ENCODE measurements around the gene MCEE.
A peak's percentile ranks its signal among the peaks of the same experiment; 100 is the strongest.
"Not testable (repeated sequence)": the region's sequence is repeated elsewhere in the genome, so short reads cannot be mapped to it uniquely, and the experiment has no call there.

Gene MCEE

DNA sequence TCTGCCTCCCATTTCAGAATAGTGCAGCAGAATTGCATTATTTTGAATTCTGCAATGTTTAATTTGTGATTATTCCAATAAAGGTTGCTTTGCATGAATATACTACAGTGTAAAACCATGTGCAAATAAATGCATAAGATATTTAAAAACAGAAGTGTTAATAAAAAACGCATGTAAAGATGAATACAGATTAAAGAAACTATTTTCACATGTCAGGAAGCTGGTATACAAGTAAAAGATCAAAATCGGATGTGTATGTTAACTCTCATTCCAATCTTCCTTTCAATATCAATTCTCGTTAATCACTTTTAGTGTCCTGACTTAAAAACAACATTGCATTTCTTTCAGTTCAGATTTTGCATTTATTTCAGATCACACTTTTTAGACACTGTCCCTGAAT, 3.1 kb downstream of the MCEE start:
- no peak for DNase-seq

DNA sequence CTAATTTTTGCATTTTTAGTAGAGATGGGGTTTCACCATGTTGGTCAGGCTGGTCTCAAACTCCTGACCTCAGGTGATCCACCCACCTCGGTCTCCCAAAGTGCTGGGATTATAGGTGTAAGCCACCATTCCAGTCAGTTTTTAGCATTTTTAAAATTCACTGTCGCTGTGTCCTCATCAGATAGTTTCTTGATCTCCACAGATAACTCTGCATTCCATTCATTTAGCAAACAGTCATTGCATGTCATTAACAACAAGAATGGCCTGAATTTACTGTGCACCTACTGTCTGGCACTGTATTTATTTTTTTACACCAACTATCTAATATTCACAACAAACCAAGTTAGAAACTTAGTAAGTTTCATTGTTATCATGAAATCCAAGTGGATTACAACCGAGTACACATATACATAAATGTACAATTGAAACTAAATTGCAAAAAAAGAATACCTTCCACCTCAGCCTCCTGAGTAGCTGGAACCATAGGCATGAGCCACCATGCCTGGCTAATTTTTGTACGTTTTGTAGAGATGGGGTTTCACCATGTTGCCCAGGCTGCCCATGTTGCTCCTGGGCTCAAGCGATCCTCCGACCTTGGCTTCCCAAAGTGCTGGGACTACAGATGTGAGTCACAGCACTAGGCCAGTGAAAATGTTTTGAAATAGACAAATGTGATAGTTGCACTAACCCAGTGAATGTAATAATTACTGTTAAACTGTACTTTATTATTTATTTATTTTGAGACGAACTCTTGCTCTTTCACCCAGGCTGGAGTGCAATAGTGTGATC, 4.3 kb downstream of the MCEE start:
- DNase-seq = no peak

DNA sequence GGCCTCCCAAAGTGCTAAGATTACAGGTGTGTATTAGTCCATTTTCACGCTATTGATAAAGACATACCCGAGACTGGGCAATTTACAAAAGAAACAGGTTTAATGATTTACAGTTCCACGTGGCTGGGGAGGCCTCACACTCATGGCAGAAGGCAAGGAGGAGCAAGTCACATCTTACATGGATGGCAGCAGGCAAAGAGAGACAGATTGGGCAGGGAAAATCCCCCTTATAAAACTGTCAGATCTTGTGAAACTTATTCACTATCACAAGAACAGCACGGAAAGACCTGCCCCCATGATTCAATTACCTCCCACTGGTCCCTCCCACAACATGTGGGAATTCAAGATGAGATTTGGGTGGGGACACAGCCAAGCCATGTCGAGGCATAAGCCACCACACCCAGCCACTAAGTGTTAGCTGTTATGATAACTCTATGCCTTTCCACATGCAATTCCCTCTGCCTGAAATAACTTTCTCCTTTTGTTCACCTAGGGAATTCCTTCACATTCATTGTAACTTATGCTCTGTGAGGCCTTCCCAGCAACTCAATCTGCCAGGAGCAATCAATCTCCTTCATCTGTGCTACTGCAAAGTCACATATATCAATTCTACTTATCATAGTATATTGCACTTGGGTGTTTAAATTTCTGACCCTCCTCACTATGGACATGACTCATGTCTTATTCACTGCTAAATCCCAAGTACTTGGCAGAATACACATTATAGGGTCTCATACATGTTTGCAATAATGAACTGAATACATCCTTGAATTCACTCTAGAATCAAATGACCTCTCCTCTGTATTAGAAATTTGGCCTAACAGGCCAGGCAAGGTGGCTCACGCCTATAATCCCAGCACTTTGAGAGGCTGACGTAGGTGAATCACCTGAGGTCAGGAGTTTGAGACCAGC, 7.4 kb downstream of the MCEE start:
- DNase-seq = no peak

DNA sequence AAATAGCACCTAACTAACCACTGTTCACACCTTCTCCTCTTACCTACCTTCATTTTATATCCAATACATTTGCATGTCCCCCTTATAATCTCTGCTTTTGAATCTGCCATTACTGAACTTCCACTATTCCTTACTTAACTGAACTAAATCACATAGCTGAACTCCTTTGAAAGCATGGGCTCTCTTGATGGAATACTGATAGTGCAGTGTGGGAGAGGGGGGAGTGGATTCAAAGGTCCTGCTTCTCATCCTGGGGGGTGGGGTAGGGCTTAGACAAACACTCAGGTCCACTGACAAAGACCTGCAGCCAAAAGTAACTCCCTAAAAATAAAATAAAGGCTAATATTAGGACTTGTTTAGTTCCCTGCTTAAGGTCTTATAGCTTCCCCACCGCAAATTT, 8.6 kb downstream of the MCEE start:
- DNase-seq = no peak

DNA sequence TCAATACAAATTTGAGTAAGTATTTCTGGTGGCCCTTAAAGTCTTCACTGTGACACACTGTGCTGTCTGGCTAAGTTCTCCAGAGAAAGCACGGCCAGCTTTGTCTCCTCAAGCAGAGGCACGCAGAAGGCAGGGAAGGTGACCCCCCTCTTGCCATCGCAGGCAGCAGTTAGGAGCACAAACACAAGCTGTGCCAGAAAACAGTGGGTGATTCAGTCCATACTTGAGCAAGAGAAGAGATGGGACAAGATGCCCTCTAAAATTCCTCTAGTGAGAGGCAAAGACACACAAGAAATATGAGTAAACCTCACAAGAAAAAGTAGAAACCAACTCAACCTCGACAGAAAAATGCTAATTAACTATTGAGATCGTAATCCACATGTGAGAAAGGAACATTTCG, 9.8 kb downstream of the MCEE start:
- DNase-seq = no peak

- no peak for DNase-seq
These were observed 13.0 kb downstream of the MCEE start for GRCh38 chr2:71117063-71117462.

DNA sequence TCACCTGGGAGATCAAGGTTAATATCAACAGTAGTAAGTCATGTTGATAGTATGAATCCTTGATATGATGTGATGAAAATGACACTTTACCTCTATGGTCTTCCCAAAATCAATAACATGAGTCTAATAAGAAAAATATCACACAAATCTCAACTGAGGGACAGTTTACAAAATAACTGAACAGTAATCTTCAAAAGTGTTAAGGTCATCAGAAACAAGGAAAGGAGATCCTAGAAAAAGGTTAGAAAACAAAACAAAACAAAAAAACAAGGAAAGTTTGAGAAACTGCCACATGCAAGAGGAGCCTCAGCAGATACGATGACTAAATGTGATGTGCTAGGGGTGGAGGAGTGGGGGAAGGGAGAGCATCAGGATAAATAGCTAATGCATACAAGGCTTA, 16.2 kb downstream of the MCEE start:
- no peak for DNase-seq

DNA sequence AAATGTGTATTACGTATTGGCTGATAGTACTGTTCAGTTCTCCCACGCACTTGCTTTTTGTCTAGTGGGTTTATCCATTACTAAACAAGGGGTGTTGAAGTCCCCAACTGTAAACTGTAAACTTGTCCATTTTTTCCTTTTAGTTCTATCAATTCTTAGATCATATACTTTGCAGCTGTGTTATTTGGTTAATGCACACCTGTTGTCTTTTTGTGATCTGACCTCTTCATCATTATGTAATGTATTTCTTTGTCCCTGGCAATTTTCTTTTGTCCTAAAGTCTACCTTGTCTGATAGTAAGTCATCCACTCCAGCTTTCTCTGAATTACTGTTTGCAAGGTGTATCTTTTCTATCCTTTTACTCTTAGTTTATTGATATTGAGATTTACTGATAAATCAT, 21.9 kb downstream of the MCEE start:
- no peak for DNase-seq

- not testable (repeated sequence) for DNase-seq
These were observed 23.6 kb downstream of the MCEE start for GRCh38 chr2:71106463-71106862.

- DNase-seq = no peak
These were observed 26.2 kb downstream of the MCEE start for GRCh38 chr2:71103809-71104208.

- DNase-seq = no peak
These were observed 26.9 kb downstream of the MCEE start for GRCh38 chr2:71102981-71103681.

DNA sequence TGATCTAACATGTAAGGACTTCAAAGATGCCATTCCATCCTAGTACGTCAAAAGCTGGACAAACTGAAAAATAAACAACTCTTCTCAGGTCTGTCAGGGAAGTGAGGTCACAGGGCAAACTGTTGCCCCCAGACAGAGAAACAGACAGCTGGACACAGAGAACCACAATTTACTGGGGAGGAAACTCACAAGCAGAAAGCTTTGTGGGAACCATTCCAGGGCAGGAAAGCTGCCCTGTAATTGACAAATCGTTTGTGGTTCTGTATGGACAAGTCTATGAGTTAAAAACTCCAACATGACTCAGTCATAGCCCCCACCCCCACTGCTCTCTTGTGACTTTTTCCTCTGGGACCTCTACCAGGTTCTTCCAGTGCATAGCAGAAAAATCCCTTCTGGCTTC, 28.4 kb downstream of the MCEE start:
- DNase-seq = no peak

- peak in 2 of 14 donors; percentile 3 to 21 for DNase-seq
These were observed 29.6 kb downstream of the MCEE start for GRCh38 chr2:71100195-71100964.

GRCh38 chr2:71092491-71093260, 37.4 kb downstream of the MCEE start:
- not testable (repeated sequence) for DNase-seq

DNA sequence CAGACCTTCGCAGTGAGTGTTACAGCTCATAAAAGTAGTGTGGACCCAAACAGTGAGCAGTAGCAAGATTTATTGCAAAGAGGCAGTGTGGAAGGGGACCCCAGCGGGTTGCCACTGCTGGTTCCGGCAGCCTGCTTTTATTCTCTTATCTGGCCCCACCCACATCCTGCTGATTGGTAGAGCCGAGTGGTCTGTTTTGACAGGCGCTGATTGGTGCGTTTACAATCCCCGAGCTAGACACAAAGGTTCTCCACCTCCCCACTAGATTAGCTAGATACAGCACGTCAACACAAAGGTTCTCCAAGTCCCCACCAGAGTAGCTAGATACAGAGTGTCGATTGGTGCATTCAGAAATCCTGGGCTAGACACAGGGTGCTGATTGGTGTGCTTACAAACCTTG, 38.2 kb downstream of the MCEE start:
- not testable (repeated sequence) for DNase-seq

- DNase-seq = not testable (repeated sequence)
These were observed 40.6 kb downstream of the MCEE start for GRCh38 chr2:71089475-71089874.

GRCh38 chr2:71085325-71086003, 44.6 kb downstream of the MCEE start:
- DNase-seq = not testable (repeated sequence)

DNA sequence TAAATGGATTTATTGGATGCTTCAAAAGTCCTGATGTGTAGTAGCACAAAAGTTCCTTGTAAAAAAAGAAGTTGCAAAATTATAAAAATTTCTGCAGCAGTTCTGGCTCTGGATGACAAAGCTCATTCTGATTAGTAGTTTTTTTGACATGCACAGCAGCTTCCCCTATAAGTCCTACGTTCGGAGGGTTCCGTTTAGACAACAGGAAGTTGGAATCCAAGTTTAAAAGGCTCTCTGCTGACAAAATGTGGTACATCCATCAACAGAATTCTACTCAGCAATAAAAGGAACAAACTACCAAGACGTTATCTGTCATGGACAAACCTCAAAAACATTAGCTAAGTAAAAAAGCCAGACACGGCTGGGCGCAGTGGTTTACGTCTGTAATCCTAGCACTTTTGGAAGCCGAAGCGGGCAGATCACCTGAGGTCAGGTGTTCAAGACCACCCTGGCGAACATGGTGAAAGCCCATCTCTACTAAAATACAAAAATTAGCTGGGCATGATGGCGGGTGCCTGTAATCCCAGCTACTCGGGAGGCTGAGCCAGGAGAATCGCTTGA, 46.2 kb downstream of the MCEE start:
- DNase-seq = not testable (repeated sequence)

GRCh38 chr2:71083297-71083696, 46.7 kb downstream of the MCEE start:
- not testable (repeated sequence) for DNase-seq

All from C1 segment of cervical spinal cord (tissue), 14 donors.